HL-60 (cell line): ENCODE measurements around the gene AKAP13.

Source experiments
- DNase-seq, 2 experiments: peaks; one replicate each; pipeline ENCODE4 v3.0.0-alpha.2; 2010 to 2020; ENCODE audit warnings: low read depth in 1 of 2, low spot score in 1 of 2
- H3K27ac ChIP-seq: fragments of 250-450 bp; sonication (Bioruptor Pico); replicated peaks from 2 replicates; pipeline ENCODE4 v1.5.1; 2020; ENCODE audit warnings: mild to moderate bottlenecking, moderate library complexity
- H3K27me3 ChIP-seq: fragments of 250-450 bp; sonication (Bioruptor Pico); 2 replicates; pipeline ENCODE4 v1.5.1; 2021; ENCODE audit warnings: mild to moderate bottlenecking, moderate library complexity; ENCODE audit not compliant: insufficient read depth, poor library complexity, severe bottlenecking
- H3K4me3 ChIP-seq: replicated peaks from 2 replicates; pipeline ENCODE4 v1.5.1; 2011; ENCODE audit warnings: mild to moderate bottlenecking, control low read depth, low read length; ENCODE audit not compliant: insufficient read depth
- CTCF ChIP-seq: IDR thresholded peaks from one replicate; pipeline ENCODE4 v1.5.1; 2011; ENCODE audit warnings: low read length, control low read depth, inconsistent platforms; ENCODE audit not compliant: insufficient read depth
- GABPA ChIP-seq: IDR thresholded peaks from 2 replicates; pipeline ENCODE4 v1.6.1; 2012; ENCODE audit warnings: low read depth
- POLR2AphosphoS5 ChIP-seq: IDR thresholded peaks from 2 replicates; pipeline ENCODE4 v1.6.1; 2012; ENCODE audit warnings: low read depth
- REST ChIP-seq: IDR thresholded peaks from 2 replicates; pipeline ENCODE4 v1.6.1; 2012; ENCODE audit warnings: low read depth; ENCODE audit not compliant: insufficient replicate concordance
- SPI1 ChIP-seq: IDR thresholded peaks from 2 replicates; pipeline ENCODE4 v1.6.1; 2012; ENCODE audit warnings: low read depth, mild to moderate bottlenecking, borderline replicate concordance

AKAP13 gene

DNA sequence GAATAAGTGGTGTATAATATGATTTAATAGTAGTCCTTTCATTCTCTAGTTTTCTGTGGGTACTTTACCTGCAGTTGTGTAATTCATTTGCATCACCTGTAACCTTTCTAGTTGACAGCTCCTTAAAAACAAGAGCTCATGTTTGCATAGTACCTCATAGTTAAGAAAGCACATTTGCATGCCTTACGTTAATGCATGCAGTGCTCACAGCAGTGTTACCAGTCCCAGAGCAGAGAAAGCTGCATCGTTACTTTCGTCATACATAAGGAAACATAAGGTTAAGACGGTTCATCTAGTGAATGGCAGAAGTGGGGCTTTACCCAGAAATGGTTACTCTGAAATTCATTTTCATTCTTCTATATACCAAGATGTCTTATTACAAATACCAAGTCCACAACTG lies 111.3 kb downstream of the AKAP13 start:
- TF ChIP-seq GABPA (no peak), POLR2AphosphoS5 (no peak), CTCF (no peak), REST (no peak), SPI1 (no peak)
- no peaks in the 10 kb centered on the region for H3K27me3 ChIP-seq
- no peak overlapping the region for H3K4me3 ChIP-seq
- DNase-seq: no peak
- no peak overlapping the region for H3K27ac ChIP-seq

DNA sequence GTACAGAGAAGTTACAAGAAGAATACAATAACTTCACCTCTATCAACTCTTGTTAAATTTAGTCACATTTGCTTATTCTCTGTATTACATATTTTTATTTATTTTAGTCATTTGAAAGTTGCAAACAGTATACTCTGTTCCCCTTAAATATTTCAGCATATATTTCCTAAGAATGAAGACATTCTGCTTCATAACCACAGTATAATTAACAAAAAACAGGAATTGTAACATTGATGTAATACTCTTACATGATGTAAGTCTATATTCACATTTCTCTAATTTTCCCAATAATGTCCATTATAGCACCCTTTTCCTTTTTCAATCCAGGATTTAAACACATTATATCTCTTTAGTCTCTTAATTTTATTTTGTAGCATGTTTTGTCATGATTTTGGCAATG lies 112.0 kb downstream of the AKAP13 start:
- Histone ChIP-seq H3K27me3 (no peaks in the 10 kb centered on the region), H3K4me3 (no peak overlapping the region), H3K27ac (no peak overlapping the region)
- TF ChIP-seq GABPA (no peak), SPI1 (no peak)
- no peak for DNase-seq

DNA sequence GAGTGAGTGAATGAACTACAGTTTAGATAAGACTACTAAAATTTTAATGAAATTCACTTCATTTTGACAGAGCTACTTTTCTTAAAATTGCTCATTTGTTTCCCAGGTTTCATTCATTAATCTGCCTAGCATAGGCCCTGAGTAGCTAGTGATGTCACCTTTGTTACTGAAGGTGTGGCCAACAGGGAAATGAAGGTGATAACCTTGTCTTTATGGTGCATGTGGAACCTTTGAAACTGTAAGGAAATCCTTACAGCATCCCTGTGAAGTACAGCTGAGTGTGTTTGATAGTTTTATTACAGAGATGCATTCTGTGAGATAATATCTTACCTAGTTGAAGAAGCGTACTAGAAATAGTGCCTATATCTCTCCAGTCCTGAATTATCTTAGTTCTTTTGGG lies 112.9 kb downstream of the AKAP13 start:
- Histone ChIP-seq H3K27ac (no peak overlapping the region), H3K4me3 (no peak overlapping the region), H3K27me3 (no peaks in the 10 kb centered on the region)
- TF ChIP-seq REST: no peak
- no peak for TF ChIP-seq GABPA
- TF ChIP-seq CTCF: no peak
- no peak for TF ChIP-seq POLR2AphosphoS5
- no peak for TF ChIP-seq SPI1
- DNase-seq: no peak

GRCh38 chr15:85494048-85494777 lies 113.8 kb downstream of the AKAP13 start:
- no peak overlapping the region for H3K27ac ChIP-seq
- no peaks in the 10 kb centered on the region for H3K27me3 ChIP-seq
- no peak overlapping the region for H3K4me3 ChIP-seq
- no peak for DNase-seq
- TF ChIP-seq POLR2AphosphoS5 (no peak), GABPA (no peak), SPI1 (no peak), CTCF (no peak), REST (no peak)
